ENCODE results near the gene MRPL19. TPM values are rescaled to one million over a fixed set of nuclear protein-coding genes. Genes with fewer than 3 reads are reported as not detected.
"Not testable (repeated sequence)": the region's sequence is repeated elsewhere in the genome, so short reads cannot be mapped to it uniquely, and the experiment has no call there.

The MRPL19 gene
- total RNA-seq, 2 experiments from 2014 or later = 77.6 to 81.2 TPM

- no peak overlapping the region for H3K27ac Mint-ChIP-seq
- H3K9me3 Mint-ChIP-seq = no peaks in the 10 kb centered on the region
- DNase-seq = no peak
- H3K27me3 Mint-ChIP-seq = no peaks in the 10 kb centered on the region
- peaks cover 20% of the 10 kb centered on the region for H3K36me3 Mint-ChIP-seq
- no peak overlapping the region for H3K4me3 Mint-ChIP-seq
- peaks cover 5% of the 10 kb centered on the region for H3K4me1 Mint-ChIP-seq
Measured at GRCh38 chr2:75676464-75676863, 29.9 kb downstream of the MRPL19 start.

- no peak overlapping the region for H3K4me3 Mint-ChIP-seq
- no peaks in the 10 kb centered on the region for H3K9me3 Mint-ChIP-seq
- H3K27ac Mint-ChIP-seq = no peak overlapping the region
- peaks cover 21% of the 10 kb centered on the region for H3K36me3 Mint-ChIP-seq
- no peaks in the 10 kb centered on the region for H3K27me3 Mint-ChIP-seq
- no peak for DNase-seq
- H3K4me1 Mint-ChIP-seq = peaks cover 9% of the 10 kb centered on the region
Measured at GRCh38 chr2:75679556-75679955, 33.0 kb downstream of the MRPL19 start.

- H3K36me3 Mint-ChIP-seq = peaks cover 28% of the 10 kb centered on the region
- H3K27me3 Mint-ChIP-seq = no peaks in the 10 kb centered on the region
- H3K4me3 Mint-ChIP-seq = no peak overlapping the region
- no peak for DNase-seq
- no peaks in the 10 kb centered on the region for H3K9me3 Mint-ChIP-seq
- no peak overlapping the region for H3K27ac Mint-ChIP-seq
- H3K4me1 Mint-ChIP-seq = peaks cover 9% of the 10 kb centered on the region
Measured at GRCh38 chr2:75680402-75680801, 33.8 kb downstream of the MRPL19 start.

GRCh38 chr2:75683430-75683829 lies 36.8 kb downstream of the MRPL19 start:
- H3K4me3 Mint-ChIP-seq, DNase-seq, H3K9me3 Mint-ChIP-seq, H3K27ac Mint-ChIP-seq, H3K4me1 Mint-ChIP-seq, H3K27me3 Mint-ChIP-seq: not testable (repeated sequence)
- peaks cover 36% of the 10 kb centered on the region for H3K36me3 Mint-ChIP-seq

GRCh38 chr2:75688196-75688595 lies 41.6 kb downstream of the MRPL19 start:
- no peaks in the 10 kb centered on the region for H3K27me3 Mint-ChIP-seq
- H3K4me1 Mint-ChIP-seq = peaks cover 4% of the 10 kb centered on the region
- H3K36me3 Mint-ChIP-seq = peaks cover 31% of the 10 kb centered on the region
- no peak for DNase-seq
- H3K4me3 Mint-ChIP-seq = no peak overlapping the region
- H3K27ac Mint-ChIP-seq = no peak overlapping the region
- no peaks in the 10 kb centered on the region for H3K9me3 Mint-ChIP-seq

- peaks cover 51% of the 10 kb centered on the region for H3K36me3 Mint-ChIP-seq
- no peaks in the 10 kb centered on the region for H3K4me1 Mint-ChIP-seq
- H3K4me3 Mint-ChIP-seq = no peak overlapping the region
- no peak overlapping the region for H3K27ac Mint-ChIP-seq
- no peaks in the 10 kb centered on the region for H3K27me3 Mint-ChIP-seq
- peaks cover 1% of the 10 kb centered on the region for H3K9me3 Mint-ChIP-seq
- no peak for DNase-seq
Measured at GRCh38 chr2:75698918-75699317, 52.3 kb downstream of the MRPL19 start.

GRCh38 chr2:75702593-75702992 lies 56.0 kb downstream of the MRPL19 start:
- DNase-seq = no peak
- Mint-ChIP-seq H3K36me3 (peaks cover 64% of the 10 kb centered on the region), H3K4me3 (no peak overlapping the region), H3K27me3 (no peaks in the 10 kb centered on the region), H3K27ac (no peak overlapping the region), H3K9me3 (peaks cover under 1% of the 10 kb centered on the region), H3K4me1 (peaks cover 11% of the 10 kb centered on the region)

- no peaks in the 10 kb centered on the region for H3K27me3 Mint-ChIP-seq
Measured at GRCh38 chr2:75703589-75704287, 57.2 kb downstream of the MRPL19 start.

GRCh38 chr2:75705921-75706320 lies 59.3 kb downstream of the MRPL19 start:
- no peak overlapping the region for H3K27ac Mint-ChIP-seq
- no peaks in the 10 kb centered on the region for H3K9me3 Mint-ChIP-seq
- H3K4me1 Mint-ChIP-seq = peaks cover 24% of the 10 kb centered on the region
- H3K4me3 Mint-ChIP-seq = no peak overlapping the region
- peaks cover 53% of the 10 kb centered on the region for H3K36me3 Mint-ChIP-seq
- DNase-seq = no peak
- H3K27me3 Mint-ChIP-seq = no peaks in the 10 kb centered on the region

More at GRCh38 chr2:75703589-75704287, 57.2 kb downstream of the MRPL19 start:
- no peak overlapping the region for H3K27ac Mint-ChIP-seq
- no peaks in the 10 kb centered on the region for H3K9me3 Mint-ChIP-seq
- peaks cover 61% of the 10 kb centered on the region for H3K36me3 Mint-ChIP-seq
- DNase-seq = no peak
- no peak overlapping the region for H3K4me3 Mint-ChIP-seq
- H3K4me1 Mint-ChIP-seq = peaks cover 18% of the 10 kb centered on the region

- H3K36me3 Mint-ChIP-seq = peaks cover 45% of the 10 kb centered on the region
- DNase-seq = no peak
- H3K27ac Mint-ChIP-seq = no peak overlapping the region
- H3K9me3 Mint-ChIP-seq = no peaks in the 10 kb centered on the region
- peak overlapping the region; percentile 47 for H3K4me3 Mint-ChIP-seq
- peaks cover 28% of the 10 kb centered on the region for H3K4me1 Mint-ChIP-seq
- H3K27me3 Mint-ChIP-seq = no peaks in the 10 kb centered on the region
Measured at GRCh38 chr2:75707901-75708300, 61.3 kb downstream of the MRPL19 start.

- Mint-ChIP-seq H3K9me3 (no peaks in the 10 kb centered on the region), H3K27me3 (no peaks in the 10 kb centered on the region), H3K27ac (peak overlapping the region; percentile 39), H3K4me3 (peak overlapping the region; percentile 78), H3K4me1 (peaks cover 28% of the 10 kb centered on the region), H3K36me3 (peaks cover 37% of the 10 kb centered on the region)
- DNase-seq = no peak
Measured at GRCh38 chr2:75709297-75709696, 62.7 kb downstream of the MRPL19 start.

GRCh38 chr2:75710220-75710576 lies 63.6 kb downstream of the MRPL19 start:
- H3K4me1 Mint-ChIP-seq = peaks cover 28% of the 10 kb centered on the region
- DNase-seq = no peak
- no peaks in the 10 kb centered on the region for H3K27me3 Mint-ChIP-seq
- H3K9me3 Mint-ChIP-seq = no peaks in the 10 kb centered on the region
- H3K27ac Mint-ChIP-seq = peak overlapping the region; percentile 97
- peak overlapping the region; percentile 92 for H3K4me3 Mint-ChIP-seq
- peaks cover 28% of the 10 kb centered on the region for H3K36me3 Mint-ChIP-seq

- Mint-ChIP-seq H3K36me3 (peaks cover 25% of the 10 kb centered on the region), H3K4me1 (peaks cover 28% of the 10 kb centered on the region), H3K4me3 (peak within 1 kb of the TSS; percentile 92), H3K9me3 (no peaks in the 10 kb centered on the region), H3K27ac (peak within 1 kb of the TSS; percentile 97), H3K27me3 (no peaks in the 10 kb centered on the region)
- DNase-seq = peak; percentile 89
Measured at GRCh38 chr2:75710577-75711253, 64.1 kb downstream of the MRPL19 start, which contains the start of gene GCFC2. Gene GCFC2 (minus strand): TSS chr2:75710915. CDS start chr2:75710855, 60 bp downstream.

GRCh38 chr2:75711590-75711989 lies 65.0 kb downstream of the MRPL19 start:
- not testable (repeated sequence) for DNase-seq
- Mint-ChIP-seq H3K4me3 (peak overlapping the region; percentile 92), H3K27ac (peak overlapping the region; percentile 97)

GRCh38 chr2:75716406-75716805 lies 69.8 kb downstream of the MRPL19 start:
- Mint-ChIP-seq H3K4me3 (no peak overlapping the region), H3K27me3 (peaks cover 4% of the 10 kb centered on the region), H3K27ac (no peak overlapping the region), H3K9me3 (peaks cover 1% of the 10 kb centered on the region), H3K4me1 (no peaks in the 10 kb centered on the region), H3K36me3 (peaks cover 10% of the 10 kb centered on the region)
- no peak for DNase-seq

More at GRCh38 chr2:75711590-75711989, 65.0 kb downstream of the MRPL19 start:
- H3K36me3 Mint-ChIP-seq = peaks cover 18% of the 10 kb centered on the region
- not testable (repeated sequence) for H3K27me3 Mint-ChIP-seq, H3K9me3 Mint-ChIP-seq
- H3K4me1 Mint-ChIP-seq = peaks cover 23% of the 10 kb centered on the region

- no peak overlapping the region for H3K4me3 Mint-ChIP-seq
- H3K36me3 Mint-ChIP-seq = peaks cover 4% of the 10 kb centered on the region
- H3K4me1 Mint-ChIP-seq = no peaks in the 10 kb centered on the region
- H3K9me3 Mint-ChIP-seq = peaks cover 1% of the 10 kb centered on the region
- H3K27ac Mint-ChIP-seq = no peak overlapping the region
- peaks cover 21% of the 10 kb centered on the region for H3K27me3 Mint-ChIP-seq
- DNase-seq = no peak
Measured at GRCh38 chr2:75719616-75720015, 73.0 kb downstream of the MRPL19 start.
